Astrocyte (in vitro differentiated cells and primary cell): ENCODE results near the gene ATP6V0D1.

Source experiments
- CTCF ChIP-seq: IDR thresholded peaks from 2 replicates; pipeline ENCODE4 v1.5.1; 2011; ENCODE audit warnings: low read depth, mild to moderate bottlenecking, inconsistent platforms, low read length, moderate library complexity; ENCODE audit not compliant: insufficient read depth
- EZH2 ChIP-seq: IDR thresholded peaks from 2 replicates; pipeline ENCODE4 v1.6.1; 2012; ENCODE audit warnings: mild to moderate bottlenecking, low read length, inconsistent platforms; ENCODE audit not compliant: insufficient read depth

- TF ChIP-seq EZH2: no peak
- no peak for TF ChIP-seq CTCF
Observed at GRCh38 chr16:67442581-67443255, 38.2 kb downstream of the ATP6V0D1 start.
